OCI-LY7 (cell line): ENCODE data around the gene GNAT2. TPM values are rescaled to one million over a fixed set of nuclear protein-coding genes. Genes with fewer than 3 reads are reported as not detected.

Experiments
- BruUV-seq: library from RNA; stranded (reverse); fragments of 400-500 nt; replicated peaks from 2 replicates; lab custom pipeline; 2021; lab: Mats Ljungman, UMichigan
- CTCF ChIA-PET: fragments of 300-600 bp; sonication (Branson Sonifier 250); formaldehyde crosslinking; loops from one replicate; lab custom pipeline; 2022; ENCODE audit warnings: antibody characterized with exemption; ENCODE audit not compliant: unreplicated experiment; lab: Charles Lee
- POLR2A ChIA-PET: fragments of 300-600 bp; sonication (Branson Sonifier 250); formaldehyde crosslinking; loops from one replicate; lab custom pipeline; 2022; ENCODE audit warnings: antibody characterized with exemption; lab: Charles Lee
- DNase-seq: peaks from one replicate; pipeline ENCODE4 v3.0.0-alpha.2; 2015; ENCODE audit warnings: low spot score
- H2AFZ ChIP-seq: fragments of 200-600 bp; sonication (generic), shearing (Covaris generic); 2 replicates; pipeline ENCODE4 v1.6.1; 2014; ENCODE audit warnings: mild to moderate bottlenecking, antibody characterized with exemption, low read length, moderate library complexity
- H3K27ac ChIP-seq: fragments of 200-600 bp; sonication (generic); 2 replicates; pipeline ENCODE4 v1.5.1; 2014; ENCODE audit warnings: mixed run types, low read depth, mild to moderate bottlenecking, moderate library complexity, low read length, inconsistent platforms; ENCODE audit not compliant: poor library complexity, severe bottlenecking
- H3K36me3 ChIP-seq: fragments of 200-600 bp; sonication (generic); 2 replicates; pipeline ENCODE4 v1.6.1; 2014; ENCODE audit warnings: mild to moderate bottlenecking, antibody characterized with exemption, low read length, moderate library complexity, mixed read lengths; ENCODE audit not compliant: insufficient read depth
- H3K4me1 ChIP-seq: fragments of 200-600 bp; sonication (generic); 2 replicates; pipeline ENCODE4 v1.5.1; 2014; ENCODE audit warnings: mild to moderate bottlenecking, low read length; ENCODE audit not compliant: insufficient read depth, poor library complexity, severe bottlenecking
- H3K4me2 ChIP-seq: fragments of 200-600 bp; sonication (generic); 2 replicates; pipeline ENCODE4 v1.6.1; 2014; ENCODE audit warnings: mild to moderate bottlenecking, low read length
- H3K4me3 ChIP-seq: fragments of 200-600 bp; sonication (generic); 2 replicates; pipeline ENCODE4 v1.5.1; 2014; ENCODE audit warnings: mild to moderate bottlenecking, low read depth, low read length; ENCODE audit not compliant: poor library complexity, severe bottlenecking
- H3K79me2 ChIP-seq: fragments of 200-600 bp; sonication (generic); 2 replicates; pipeline ENCODE4 v1.6.1; 2016; ENCODE audit warnings: low read depth, mild to moderate bottlenecking, low read length, moderate library complexity, mixed read lengths; ENCODE audit not compliant: insufficient read depth
- H3K9me2 ChIP-seq: fragments of 200-600 bp; sonication (generic); 2 replicates; pipeline ENCODE4 v1.6.1; 2016; ENCODE audit warnings: mild to moderate bottlenecking, low read length, mixed read lengths; ENCODE audit not compliant: insufficient read depth
- H3K9me3 ChIP-seq: fragments of 200-600 bp; sonication (generic); 2 replicates; pipeline ENCODE4 v1.6.1; 2014; ENCODE audit warnings: mild to moderate bottlenecking, mixed run types, low read length, mixed read lengths
- H4K20me1 ChIP-seq: fragments of 200-600 bp; sonication (generic); 2 replicates; pipeline ENCODE4 v1.6.1; 2014; ENCODE audit warnings: mild to moderate bottlenecking, antibody characterized with exemption, low read length, moderate library complexity, mixed read lengths; ENCODE audit not compliant: insufficient read depth
- EZH2phosphoT487 ChIP-seq: fragments of 200-600 bp; sonication (generic); IDR thresholded peaks from 2 replicates; pipeline ENCODE4 v1.6.1; 2018; ENCODE audit warnings: low read depth, borderline replicate concordance, mild to moderate bottlenecking, mixed run types, antibody characterized with exemption, low read length, moderate library complexity, mixed read lengths
- intact Hi-C: fragments of 100-400 bp; cut with micrococcal nuclease; formaldehyde crosslinking; loops from one replicate; pipeline ENCODE4 v1.10.0; 2022; ENCODE audit not compliant: unreplicated experiment
- total RNA-seq, 2 experiments: library from RNA; depleted of rRNA in 1 of 2; stranded (reverse); fragments of >200 nt in 1 of 2; shearing (Covaris generic) in 1 of 2; gene quantifications; 2 replicates each; pipeline ENCODE4 v1.2.3, GENCODE V29; 2014 to 2022
- TF ChIP-seq, protein P1 (sequence below): fragments of 200-600 bp; sonication (generic); conservative IDR thresholded peaks from 2 replicates; pipeline ENCODE4 v1.5.1; 2014; ENCODE audit warnings: mild to moderate bottlenecking, antibody characterized with exemption, low read length, moderate library complexity, mixed read lengths

GNAT2 gene
- total RNA-seq, 2 experiments from 2014 or later, result 1.3 TPM; not detected in 1

GRCh38 chr1:109640285-109640865 is 21.0 kb upstream of the GNAT2 start:
- H4K20me1 ChIP-seq, result no peaks in the 10 kb centered on the region
- H3K4me3 ChIP-seq, result no peak overlapping the region
- TF ChIP-seq EZH2phosphoT487, result no peak
- TF ChIP-seq, protein P1, sequence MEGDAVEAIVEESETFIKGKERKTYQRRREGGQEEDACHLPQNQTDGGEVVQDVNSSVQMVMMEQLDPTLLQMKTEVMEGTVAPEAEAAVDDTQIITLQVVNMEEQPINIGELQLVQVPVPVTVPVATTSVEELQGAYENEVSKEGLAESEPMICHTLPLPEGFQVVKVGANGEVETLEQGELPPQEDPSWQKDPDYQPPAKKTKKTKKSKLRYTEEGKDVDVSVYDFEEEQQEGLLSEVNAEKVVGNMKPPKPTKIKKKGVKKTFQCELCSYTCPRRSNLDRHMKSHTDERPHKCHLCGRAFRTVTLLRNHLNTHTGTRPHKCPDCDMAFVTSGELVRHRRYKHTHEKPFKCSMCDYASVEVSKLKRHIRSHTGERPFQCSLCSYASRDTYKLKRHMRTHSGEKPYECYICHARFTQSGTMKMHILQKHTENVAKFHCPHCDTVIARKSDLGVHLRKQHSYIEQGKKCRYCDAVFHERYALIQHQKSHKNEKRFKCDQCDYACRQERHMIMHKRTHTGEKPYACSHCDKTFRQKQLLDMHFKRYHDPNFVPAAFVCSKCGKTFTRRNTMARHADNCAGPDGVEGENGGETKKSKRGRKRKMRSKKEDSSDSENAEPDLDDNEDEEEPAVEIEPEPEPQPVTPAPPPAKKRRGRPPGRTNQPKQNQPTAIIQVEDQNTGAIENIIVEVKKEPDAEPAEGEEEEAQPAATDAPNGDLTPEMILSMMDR, result peak; percentile 88
- BruUV-seq, result no TSS peak
- H3K4me2 ChIP-seq, result no peak overlapping the region
- CTCF ChIA-PET, result interaction anchor here (0.6 to 2.7 kb wide), 16 partner anchors 9 to 344 kb away, joined by 3 to 20 read pairs (median 5); partner anchors contain the start of genes AHCYL1, AMPD2, GNAI3 and GNAT2
- H3K79me2 ChIP-seq, result no peaks in the 10 kb centered on the region
- POLR2A ChIA-PET, result interaction anchor here (0.5 to 2.0 kb wide), 9 partner anchors 9 to 1219 kb away, joined by 3 to 8 read pairs (median 3); partner anchors contain the start of gene GPR61
- intact Hi-C loops, result loop anchor here (5.0 kb wide), 2 partner anchors 132 to 342 kb away; partner anchors contain the start of gene AHCYL1
- peak; percentile 77 for DNase-seq
- peaks cover 2% of the 10 kb centered on the region for H3K4me1 ChIP-seq
- H3K36me3 ChIP-seq, result no peaks in the 10 kb centered on the region
- no peak overlapping the region for H3K27ac ChIP-seq
- H3K9me2 ChIP-seq, result no peaks in the 10 kb centered on the region
- no peaks in the 10 kb centered on the region for H3K9me3 ChIP-seq
- no peak overlapping the region for H2AFZ ChIP-seq

GRCh38 chr1:109639841-109640184 is 20.4 kb upstream of the GNAT2 start:
- TF ChIP-seq EZH2phosphoT487, result no peak
- TF ChIP-seq, protein P1, result no peak
- ChIA-PET POLR2A (interaction anchor here (0.5 to 2.0 kb wide), 8 partner anchors 10 to 1220 kb away, joined by 3 to 8 read pairs (median 3); partner anchors contain the start of gene GPR61), CTCF (interaction anchor here (0.6 to 2.7 kb wide), 14 partner anchors 9 to 345 kb away, joined by 3 to 20 read pairs (median 6); partner anchors contain the start of genes AHCYL1, AMPD2, GNAI3 and GNAT2)
- no TSS peak for BruUV-seq
- intact Hi-C loops, result loop anchor here (5.0 kb wide), 2 partner anchors 132 to 342 kb away; partner anchors contain the start of gene AHCYL1
- Histone ChIP-seq H3K4me2 (no peak overlapping the region), H3K27ac (no peak overlapping the region), H3K4me3 (no peak overlapping the region), H3K36me3 (no peaks in the 10 kb centered on the region), H2AFZ (no peak overlapping the region), H4K20me1 (no peaks in the 10 kb centered on the region), H3K9me2 (no peaks in the 10 kb centered on the region), H3K79me2 (no peaks in the 10 kb centered on the region), H3K9me3 (no peaks in the 10 kb centered on the region), H3K4me1 (peaks cover 8% of the 10 kb centered on the region)
- DNase-seq, result no peak
